Measurements from ENCODE around the gene MAD1L1. TPM values are rescaled to one million over a fixed set of nuclear protein-coding genes. Genes with fewer than 3 reads are reported as not detected.

MAD1L1 gene
- total and polyA plus RNA-seq, 2 of the 8 experiments (the other 6 are each of a cell fraction or from before 2014, with no cell fraction given): 40.4 to 44.6 TPM

DNA sequence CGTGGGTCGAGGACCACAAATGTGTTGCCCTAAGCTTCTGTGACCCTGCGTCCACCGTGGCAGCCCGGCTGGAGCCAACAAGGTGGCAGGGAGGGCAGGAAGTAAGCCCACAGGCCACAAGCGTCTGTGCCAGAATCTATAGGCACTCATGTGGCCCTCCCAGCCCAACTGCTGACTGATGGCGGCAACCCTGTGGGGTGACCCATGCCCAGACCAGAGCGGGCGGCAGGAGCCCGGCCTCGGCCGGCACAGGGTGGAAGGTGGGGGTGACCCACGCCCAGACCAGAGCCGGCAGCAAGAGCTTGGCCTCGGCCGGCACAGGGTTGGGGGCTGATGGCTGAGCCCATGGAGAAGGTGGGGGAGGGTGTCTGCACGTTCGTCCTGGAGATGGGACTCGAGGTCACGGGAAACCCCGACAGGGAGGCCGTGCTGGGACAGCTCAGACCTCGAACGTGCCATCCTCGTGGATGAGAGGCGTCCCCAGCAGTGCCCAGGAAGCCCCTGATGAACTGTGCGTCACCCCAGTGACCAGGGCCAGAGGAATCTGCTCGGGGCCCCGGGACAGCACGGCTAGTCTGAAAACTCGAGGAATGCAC is 381.7 kb downstream of the MAD1L1 start (continued):
- TF ChIP-seq RFX5 (IDR thresholded peaks at IDR 0.05; ENCODE audit: borderline replicate concordance, low read depth, low read length) (no peak), TBP (IDR thresholded peaks at IDR 0.05; ENCODE audit: low read depth, low read length) (no peak), JUND (IDR thresholded peaks at IDR 0.05; ENCODE audit: low read length) (no peak)
